Frontal cortex (tissue), 4 donors: ENCODE data around the gene ZNF429. TPM values are rescaled to one million over a fixed set of nuclear protein-coding genes. Genes with fewer than 3 reads are reported as not detected.
"Not testable (repeated sequence)": the region's sequence is repeated elsewhere in the genome, so short reads cannot be mapped to it uniquely, and the experiment has no call there.

Source experiments
- DNase-seq, 2 donors: peaks; one replicate each; pipeline ENCODE4 v3.0.0; 2012; ENCODE audit warnings: low spot score in 2 of 2
- FAIRE-seq: peaks from 2 replicates; lab custom pipeline; 2012; peaks lifted over from hg19 to GRCh38; lab: Jason Lieb, UNC
- total RNA-seq: library from RNA; depleted of rRNA; stranded (reverse); fragments of >200 nt; gene quantifications from one replicate; pipeline ENCODE4 v1.2.3, GENCODE V29; 2014
- donor health status: control.
- donor health status: control.
- donor health status: control.

The ZNF429 gene
- total RNA-seq, result 28.5 TPM

DNA sequence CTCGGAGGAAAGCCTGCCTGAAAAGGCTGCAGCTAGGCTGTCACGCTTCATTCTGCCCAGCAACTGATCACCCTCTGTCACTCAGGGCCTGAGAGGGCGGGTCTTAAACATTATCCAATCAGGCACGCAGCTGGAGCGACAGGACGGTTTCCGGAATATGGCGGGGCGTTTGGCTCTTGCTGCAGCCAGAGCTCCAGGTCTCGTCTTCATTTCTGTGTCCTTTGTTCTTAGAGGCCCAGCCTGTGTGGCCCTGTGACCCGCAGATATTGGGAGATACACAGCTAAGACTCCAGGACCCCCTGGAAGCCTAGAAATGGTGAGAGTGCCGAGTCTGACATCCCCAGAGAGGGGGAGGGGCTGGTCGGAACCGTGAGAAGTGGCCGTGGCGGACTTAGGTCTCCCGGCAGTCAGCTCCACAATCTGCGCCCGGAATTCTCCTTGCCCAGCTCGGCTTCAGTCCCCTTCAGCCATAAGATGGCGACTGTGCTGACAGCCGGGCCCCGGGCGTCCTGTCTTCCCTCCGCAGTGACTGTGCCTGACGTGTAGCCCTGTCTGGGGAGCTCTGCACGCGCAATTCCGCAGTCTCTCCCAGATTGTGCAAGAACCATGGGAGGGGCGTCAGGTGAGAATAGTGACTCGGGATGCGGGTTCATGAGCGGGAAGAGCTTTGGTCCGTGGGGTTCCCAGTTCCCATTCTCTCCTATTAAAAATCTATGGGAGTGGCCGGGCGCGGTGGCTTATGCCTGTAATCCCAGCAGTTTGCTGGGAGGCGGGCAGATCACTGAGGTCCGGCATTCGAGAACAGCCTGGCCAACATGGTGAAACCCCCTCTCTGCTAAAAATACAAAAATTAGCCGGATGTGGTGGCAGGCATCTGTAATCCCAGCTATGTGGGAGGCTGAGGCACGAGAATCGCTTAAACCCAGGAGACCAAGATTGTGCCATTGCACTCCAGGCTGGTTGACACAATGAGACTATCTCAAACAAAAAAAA is at the start of gene ZNF429:
TSS of gene ZNF429 (plus strand) at position 144 of the 993 bp plus-strand sequence. CDS start at position 314, 170 bp downstream.
- FAIRE-seq, result no peak
- peak; percentile 80 to 90 for DNase-seq

DNA sequence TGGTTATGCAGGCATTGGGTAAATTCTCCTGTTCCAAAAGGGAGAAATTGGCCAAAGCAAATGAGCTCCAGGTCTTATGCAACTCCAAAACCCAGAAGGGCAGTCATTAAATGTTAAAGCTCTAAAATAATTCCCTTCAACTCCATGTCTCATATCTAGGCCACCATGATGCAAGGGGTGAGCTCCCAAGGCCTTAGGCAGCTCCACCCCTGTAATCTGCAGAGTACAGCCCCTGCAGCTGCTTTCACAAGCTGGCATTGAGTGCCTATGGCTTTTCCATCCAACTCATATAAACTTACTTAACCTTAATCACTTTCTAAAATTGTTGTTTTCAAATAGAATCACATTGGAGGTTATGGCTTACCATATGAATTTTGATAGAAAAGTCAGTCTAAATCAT is 44.7 kb upstream of the ZNF429 start:
- DNase-seq, result no peak
- FAIRE-seq, result no peak

DNA sequence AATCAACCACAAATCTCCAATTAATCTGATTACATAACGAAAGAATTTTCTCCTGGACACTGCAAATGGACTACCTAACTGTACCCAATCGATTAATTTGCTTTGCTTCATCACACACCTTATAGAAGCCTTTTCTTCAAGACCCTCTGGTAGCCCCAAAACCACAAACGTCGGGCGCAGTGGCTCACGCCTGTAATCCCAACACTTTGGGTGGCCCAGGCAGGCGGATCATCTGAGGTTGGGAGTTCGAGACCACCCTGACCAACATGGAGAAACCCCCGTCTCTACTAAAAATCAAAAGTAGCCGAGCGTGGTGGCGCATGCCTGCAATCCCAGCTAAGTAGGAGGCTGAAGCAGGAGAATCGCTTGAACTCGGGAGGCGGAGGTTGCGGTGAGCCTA is 42.9 kb upstream of the ZNF429 start:
- FAIRE-seq (no peak), DNase-seq (no peak)

DNA sequence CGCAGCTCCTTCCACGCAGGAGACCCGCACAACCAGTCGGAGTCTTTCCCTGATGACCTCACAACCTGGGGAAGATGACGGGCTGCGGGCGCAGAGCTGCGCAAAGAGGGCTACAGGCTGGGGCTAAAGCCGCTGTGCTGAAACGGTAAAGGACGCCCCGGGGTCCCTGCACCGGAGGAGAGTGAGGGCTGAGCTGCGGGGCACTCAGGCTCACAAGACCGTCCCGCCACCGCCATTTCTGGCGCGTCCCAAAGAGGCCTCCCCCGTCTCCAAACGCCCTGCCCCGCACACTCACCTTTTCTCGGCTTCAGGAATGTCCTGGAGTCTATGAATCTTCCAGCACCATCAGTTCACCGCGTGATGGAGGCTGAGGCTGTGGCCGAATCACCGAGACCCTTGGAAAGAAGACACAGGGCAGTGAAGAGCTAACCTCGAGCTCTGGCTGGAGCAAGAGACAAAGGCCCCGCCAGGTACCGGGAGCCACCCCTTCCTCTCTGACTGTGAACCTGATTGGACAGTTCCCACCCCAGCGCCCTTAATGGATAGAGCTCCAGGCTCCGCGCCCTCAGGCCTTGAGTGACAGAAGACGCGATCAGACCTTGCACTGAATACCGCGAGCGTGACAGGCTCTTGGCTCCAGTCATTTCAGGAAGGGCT is 41.8 kb upstream of the ZNF429 start:
- FAIRE-seq, result no peak
- DNase-seq, result no peak

DNA sequence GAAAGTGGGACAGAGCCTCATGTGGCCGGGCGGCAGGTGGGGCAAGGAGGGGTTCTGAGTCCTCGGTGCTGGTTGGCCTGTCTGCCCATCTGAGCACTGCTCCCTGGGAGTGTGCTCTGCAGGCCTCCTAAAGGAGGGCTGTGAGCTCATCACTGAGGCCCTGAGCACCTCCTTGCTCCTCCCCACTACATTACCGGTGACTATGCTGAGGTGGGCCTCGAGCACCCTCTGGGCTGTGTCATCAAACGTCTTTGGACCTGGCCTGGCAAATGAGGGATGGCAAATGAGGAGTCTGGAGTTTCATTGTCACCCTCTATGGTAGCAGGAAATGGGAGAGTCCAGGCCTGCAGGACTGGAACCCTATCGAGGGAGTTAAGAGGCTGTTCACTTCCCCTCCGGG is 38.8 kb upstream of the ZNF429 start:
- DNase-seq, result no peak
- FAIRE-seq, result no peak

DNA sequence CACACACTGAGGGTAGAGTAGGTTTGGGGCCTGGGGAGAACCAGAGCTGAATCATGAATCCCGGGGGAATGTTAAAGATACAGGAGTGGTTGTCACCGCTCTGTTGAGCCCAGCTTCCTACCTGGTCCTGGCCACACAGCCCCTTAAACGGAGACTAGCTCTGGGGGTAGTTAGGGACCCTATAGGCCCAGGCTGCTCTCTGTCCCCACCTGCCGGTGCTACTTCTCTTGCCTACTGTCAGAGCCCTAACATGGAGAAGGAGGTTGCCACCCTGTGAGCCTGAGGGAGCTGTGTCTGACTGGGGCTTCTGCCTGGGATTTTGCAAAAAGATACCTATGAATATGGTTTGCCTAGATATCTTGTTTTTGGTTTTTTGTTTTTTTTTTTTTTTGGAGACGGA is 36.6 kb upstream of the ZNF429 start:
- DNase-seq, result no peak
- no peak for FAIRE-seq

DNA sequence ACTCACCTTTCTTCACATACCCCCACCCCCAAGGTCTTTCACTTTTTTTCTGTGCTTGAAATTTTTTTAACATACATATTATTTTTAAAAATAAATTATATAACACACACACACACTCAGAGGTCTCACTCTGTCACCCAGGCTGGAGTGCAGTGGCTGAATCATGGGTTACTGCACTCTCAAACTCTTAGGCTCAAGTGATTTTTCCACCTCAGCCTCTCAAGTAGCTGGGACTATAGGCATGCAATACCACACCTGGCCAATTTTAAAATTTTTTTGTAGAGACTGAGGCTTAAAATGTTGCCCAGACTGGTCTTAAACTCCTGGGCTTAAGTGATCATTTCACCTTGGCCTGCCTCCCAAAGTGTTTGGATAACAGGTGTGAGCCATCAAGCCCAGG is 32.9 kb upstream of the ZNF429 start:
- FAIRE-seq (no peak), DNase-seq (no peak)

DNA sequence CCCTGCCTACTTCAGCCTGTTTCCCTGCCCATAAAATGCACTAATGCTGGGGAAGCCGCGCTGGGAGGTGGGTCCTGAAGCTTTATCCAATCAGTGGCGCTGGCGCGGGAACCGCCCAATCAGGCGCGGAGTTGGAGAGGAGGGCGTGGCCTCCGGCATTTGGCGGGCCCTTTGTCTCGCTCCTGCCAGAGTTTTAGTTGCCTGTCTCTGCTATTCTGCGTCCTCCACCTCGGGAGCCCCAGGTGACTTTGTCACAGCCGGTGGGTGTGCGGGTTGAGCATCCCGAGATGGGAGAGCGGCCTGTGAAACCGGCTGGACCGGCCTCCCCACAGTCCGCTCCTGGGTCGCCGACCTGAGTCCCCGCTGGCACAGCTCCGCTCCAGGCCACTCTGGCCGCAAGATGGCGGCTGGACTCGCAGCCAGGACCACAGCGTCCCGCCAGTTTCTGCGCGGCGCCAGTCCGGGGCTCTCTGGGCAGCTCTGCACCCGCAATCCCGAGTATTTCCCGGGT is 30.7 kb upstream of the ZNF429 start:
- FAIRE-seq (no peak), DNase-seq (peak; percentile 71 to 86)

DNA sequence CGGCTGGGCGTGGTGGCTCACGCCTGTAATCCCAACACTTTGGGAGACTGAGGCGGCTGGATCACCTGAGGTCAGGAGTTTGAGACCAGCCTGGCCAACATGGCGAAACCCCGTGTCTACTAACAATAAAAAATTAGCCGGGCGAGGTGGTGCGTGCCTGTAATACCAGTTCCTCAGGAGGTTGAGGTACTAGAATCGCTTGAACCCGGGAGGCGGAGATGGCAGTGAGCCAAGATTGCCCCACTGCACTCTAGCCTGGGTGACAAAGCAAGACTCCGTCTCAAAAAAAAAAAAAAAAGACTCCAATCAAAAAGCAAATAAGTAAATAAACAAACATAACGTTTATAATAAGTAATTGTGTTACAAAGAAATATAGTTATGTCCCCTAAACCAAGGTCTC is 23.0 kb upstream of the ZNF429 start:
- DNase-seq, FAIRE-seq: not testable (repeated sequence)

DNA sequence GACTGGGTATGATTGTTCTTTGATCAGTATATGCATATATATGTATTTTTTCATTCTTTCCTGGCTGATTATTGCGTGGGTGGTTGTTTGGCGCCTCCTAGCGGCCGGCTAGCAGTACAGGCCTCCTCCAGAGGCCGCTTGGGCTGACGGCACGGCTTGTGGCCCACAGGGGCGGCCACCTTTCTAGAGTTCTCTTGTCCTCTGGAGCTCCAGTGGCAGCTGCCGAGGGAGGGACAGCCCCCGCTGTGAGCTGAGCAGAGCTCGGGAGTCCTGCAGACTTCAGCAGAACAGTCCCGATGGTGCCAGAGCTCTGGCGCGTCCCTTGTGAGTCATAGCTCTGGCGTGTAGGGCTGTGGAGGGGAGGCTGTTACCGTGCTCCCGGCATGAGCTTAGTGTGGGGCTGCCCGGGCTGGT is 22.5 kb upstream of the ZNF429 start:
- DNase-seq, result peak; percentile 36 to 47
- FAIRE-seq, result no peak

DNA sequence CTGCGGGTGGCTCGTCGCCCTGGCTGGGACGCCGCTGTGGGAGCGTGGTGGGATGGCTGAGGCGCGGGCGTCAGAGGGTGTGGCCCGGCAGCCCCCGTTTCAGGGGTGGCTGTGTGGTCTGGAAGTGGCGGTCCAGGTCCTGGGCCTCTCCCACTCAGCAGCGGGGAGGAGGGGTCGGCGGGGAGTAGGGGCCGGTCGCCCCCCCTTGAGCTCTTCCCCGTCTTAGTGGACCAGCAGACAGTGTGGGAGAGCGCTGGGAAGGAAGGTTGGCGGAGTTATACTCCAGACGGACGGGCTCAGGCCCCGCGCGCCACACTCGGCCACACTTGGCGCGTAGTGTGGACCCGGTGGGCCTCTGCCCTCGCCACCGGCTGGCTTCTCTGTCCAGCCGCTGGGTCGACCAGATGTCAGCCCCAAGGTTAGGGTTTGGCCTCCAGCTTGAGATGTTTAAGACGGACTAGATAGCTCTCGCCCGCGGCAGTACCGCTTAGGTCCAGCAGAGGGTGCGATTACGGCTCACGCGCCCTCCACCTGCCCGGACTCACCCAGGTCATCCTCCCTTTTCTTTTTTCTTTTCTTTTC is 21.7 kb upstream of the ZNF429 start:
- FAIRE-seq (no peak), DNase-seq (no peak)

DNA sequence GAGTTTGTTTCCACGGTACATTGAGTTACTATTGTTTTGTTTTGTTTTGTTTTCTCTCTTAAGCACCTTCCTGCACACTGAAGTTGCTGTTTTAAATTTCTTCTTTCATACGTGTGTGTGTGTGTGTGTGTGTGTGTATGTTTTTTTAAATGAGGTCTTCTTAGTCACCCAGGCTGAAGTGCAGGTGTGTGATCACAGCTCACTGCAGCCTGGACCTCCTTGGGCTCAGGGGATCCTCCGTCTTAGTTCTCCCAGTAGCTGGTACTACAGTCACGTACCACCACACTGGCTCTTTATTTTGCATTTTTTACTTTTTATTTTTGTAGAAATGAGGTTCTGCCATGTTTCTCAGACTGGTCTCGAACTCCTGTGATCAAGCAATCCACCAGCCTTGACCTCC is 20.8 kb upstream of the ZNF429 start:
- DNase-seq (no peak), FAIRE-seq (no peak)

DNA sequence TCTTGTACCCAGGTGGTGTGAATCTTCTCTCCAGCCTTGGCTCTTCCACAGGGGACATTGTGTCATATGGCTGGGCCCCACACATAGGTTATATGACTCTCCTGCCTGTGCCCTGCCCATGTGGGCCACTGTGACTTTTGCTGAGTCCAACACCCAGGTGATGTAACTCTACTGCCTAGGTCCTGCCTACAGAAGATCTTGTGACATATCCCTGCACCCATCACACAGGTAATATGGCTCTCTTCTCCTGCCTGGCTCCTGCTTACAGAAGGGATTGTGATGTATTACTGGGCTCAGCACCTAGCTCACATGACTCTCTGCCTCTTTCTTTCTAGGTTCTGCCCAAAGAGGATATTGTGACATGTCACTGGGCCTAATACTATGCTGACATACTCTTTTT is 19.5 kb upstream of the ZNF429 start:
- no peak for DNase-seq
- no peak for FAIRE-seq

DNA sequence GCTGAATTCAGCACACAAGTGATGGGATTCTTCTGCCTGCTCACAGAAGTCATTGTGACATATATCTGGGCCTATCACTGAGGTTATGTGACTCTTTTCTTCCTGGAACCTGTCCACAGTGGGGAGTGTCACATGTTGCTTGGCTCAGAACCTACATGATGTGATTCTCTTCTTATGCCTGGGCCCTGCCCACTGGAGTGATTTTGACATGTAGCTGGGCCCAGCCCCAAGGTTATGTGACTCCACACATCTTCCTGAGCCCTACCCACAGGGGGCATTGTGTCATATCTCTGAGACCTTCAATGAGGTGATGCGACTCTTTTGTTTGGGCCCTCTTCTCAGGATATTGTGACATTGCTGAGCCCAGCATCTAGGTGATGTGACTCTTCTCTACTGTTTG is 17.4 kb upstream of the ZNF429 start:
- no peak for FAIRE-seq

DNA sequence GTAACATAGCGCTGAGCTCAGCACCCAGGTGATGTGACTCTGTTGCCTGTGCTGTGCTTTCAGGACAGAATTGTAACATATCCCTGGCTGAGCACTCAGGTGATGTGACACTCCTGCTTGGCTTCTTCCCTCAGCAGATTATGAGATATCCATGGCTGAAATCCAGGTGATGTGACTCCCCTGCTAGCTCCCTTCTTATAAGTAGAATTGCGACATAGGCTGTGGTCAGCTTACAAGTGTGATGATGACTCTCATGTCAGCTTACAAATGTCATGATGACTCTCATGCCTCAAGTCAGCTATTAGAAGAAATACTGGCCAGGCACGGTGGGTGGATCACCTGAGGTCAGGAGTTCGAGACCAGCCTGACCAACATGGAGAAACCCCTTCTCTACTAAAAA is 14.3 kb upstream of the ZNF429 start:
- FAIRE-seq (no peak), DNase-seq (no peak)

More for the DNA sequence above, 17.4 kb upstream of the ZNF429 start:
- DNase-seq, result no peak

DNA sequence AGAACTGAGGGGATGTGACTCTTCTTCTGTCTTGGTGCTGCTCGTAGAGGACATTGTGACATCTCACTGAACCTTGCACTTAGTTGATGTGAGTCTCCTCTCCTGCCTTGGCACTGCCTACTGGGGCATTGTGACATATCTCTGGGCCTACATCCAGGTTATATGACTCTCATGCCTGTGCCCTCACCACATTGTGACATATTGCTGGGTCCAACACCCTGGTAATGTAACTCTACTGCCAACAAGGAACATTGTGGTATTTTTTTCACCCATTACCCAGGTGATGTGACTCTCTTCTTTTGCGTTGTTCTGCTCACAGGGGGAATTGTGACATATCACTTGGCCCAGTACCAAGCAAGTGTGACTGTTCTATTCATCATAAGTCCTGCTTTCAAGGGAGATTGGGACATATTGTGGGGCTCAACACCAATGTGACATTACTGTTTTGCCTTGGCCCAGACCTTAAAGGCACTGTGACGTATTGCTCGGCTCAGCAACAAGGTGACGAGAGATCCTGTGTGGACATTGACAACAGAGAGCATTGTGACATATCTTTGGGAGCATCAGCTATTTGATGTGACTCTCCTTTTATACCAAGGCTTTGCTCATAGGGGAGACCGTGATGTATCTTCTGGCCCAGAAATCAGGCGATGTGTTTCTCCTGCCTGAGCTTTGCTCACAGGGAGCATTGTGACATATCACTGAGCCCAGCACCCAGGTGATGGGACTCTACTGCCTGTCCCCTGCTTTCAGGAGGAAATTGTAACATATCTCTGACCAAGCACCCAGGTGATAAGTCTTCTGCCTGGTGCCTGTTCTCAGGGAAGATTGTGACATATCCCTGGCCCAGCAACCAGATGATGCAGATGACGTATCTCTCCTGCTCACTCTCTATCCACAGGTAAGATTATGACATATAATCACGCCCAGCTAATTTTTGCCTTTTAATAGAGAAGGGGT is 12.2 kb upstream of the ZNF429 start:
- FAIRE-seq, result no peak

DNA sequence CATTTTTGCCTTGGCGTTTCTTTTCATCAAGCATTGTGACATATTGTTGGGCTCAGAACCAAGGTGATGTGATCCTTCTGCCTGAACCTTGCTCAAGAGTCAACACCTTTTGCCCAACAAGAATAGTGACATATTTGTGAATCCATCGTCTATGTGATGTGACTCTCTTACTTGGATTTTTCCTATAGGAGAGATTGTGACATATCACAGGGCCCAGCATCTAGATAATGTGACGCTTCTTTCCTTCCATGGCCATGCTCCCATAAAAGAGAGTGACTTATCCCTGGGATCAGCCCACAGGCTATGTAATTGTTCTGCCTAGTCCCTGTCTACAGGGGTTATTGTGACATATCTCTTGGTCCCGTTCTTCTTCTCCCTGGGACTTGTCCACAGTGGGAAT is 8.5 kb upstream of the ZNF429 start:
- FAIRE-seq (no peak), DNase-seq (no peak)

More for the DNA sequence above, 12.2 kb upstream of the ZNF429 start:
- DNase-seq, result no peak

DNA sequence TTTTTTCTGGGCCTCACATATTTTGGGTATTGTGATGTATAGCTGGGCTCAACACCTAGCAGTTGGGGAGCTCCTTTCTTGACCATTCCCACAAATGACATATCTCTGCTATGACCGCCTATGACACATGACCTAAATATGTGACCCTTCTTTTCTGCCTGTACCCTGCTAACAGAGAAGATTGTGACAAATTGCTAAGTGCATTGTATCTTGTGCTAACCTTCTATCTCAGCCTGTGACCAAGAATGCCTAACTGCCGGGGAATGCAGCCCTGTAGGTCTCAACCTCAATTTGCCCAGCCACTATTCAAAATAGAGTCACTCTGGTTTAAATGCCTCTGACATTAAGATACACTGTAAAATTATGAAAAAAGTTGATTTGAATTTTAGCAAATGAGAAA is 6.8 kb upstream of the ZNF429 start:
- DNase-seq (no peak), FAIRE-seq (no peak)

DNA sequence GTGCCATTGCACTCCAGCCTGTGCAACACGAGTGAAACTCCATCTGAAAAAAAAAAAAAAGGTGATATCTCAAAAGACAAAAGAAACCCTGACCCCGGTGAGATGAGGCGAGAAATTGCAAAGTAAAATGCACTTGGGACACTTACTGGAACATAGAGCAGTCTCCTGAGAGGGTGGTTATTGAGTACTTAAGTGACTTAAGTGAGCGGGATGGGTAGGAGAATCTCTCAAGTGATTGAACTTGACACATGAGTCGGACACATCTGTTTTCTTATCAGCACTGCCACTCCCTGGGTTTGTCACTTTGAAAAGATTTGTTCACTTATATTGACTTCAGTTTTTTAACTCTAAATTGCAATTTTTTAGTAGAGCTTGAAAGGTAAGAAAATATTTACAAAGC is 2.8 kb downstream of the ZNF429 start:
- FAIRE-seq, result no peak
- DNase-seq, result no peak
